ENCODE measurements around the gene DNAH3.

- TF ChIP-seq CTCF (conservative IDR thresholded peaks at IDR 0.05; ENCODE audit: low read length) = no peak
- TF ChIP-seq EZH2phosphoT487 (IDR thresholded peaks at IDR 0.05; ENCODE audit: borderline replicate concordance) = no peak
Observed at GRCh38 chr16:20911361-20911760, 239.3 kb downstream of the DNAH3 start.

Data from Loucy (cell line).